ENCODE measurements around the gene LY6G5B.

Gene LY6G5B

GRCh38 chr6:31669676-31670075 is at the start of gene LY6G5B:
Gene LY6G5B, plus strand, starts transcription at chr6:31669976. Its CDS starts 975 bp downstream, at chr6:31670951.
- Histone ChIP-seq H3K27me3 (ENCODE audit: low read depth) (no peaks in the 10 kb centered on the region), H3K36me3 (replicated peaks) (peaks cover 72% of the 10 kb centered on the region), H3K4me3 (no peak within 1 kb of the TSS), H3K9me3 (no peaks in the 10 kb centered on the region), H3K4me1 (peaks cover 5% of the 10 kb centered on the region; the same call in 1 of the 2 replicates)
- in situ Hi-C loops (cut with MboI; ENCODE audit: low sequenced_read_pairs) = loop anchor here (10.0 kb wide), 1 partner anchor 295 kb away; no protein-coding TSS in a partner anchor
- no peak for DNase-seq (ENCODE audit: low spot score in 2 of 2)

DNA sequence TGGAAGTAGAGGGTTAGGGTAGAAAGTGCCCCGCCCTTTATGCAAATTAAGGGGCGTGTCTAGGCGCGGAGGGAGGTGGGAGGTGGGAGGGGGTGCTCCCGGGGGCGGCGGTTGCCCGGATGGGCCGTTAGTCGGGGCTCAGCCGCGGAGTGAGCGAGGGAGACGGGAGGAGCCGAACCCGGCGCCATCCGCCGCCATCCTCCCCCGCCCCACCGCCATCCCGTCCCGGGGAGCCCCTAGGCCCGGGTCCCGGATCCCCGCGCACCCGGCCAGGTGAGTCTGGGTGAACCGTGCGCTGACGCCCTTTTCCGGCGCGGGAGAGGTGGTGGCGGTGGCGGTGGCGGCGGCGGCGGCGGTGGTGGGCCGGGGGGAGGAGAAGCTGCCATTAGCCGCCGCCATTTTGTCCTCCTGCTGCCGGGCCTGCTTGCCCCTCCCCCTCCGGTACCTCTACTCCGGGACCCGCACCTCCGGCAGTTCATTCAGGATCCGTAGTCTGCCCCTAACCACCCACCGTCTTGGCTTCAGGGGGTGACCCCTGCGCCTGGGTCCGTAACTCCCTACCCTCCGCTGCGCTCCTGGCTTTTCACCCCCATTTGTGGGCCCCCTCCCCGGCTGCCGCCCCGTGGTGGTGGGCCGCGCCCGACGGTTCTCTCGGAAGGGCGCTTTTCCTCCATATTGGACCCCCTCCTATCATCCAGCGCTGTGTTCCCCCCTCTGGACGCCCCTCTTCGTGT is 49.0 kb upstream of the LY6G5B start, which contains the start of gene PRRC2A:
PRRC2A (plus strand) TSS at position 130 of the 734 bp plus-strand sequence. CDS start 2,075 bp downstream, outside the sequence.
- Histone ChIP-seq H3K27me3 (ENCODE audit: low read depth) (no peaks in the 10 kb centered on the region), H3K9me3 (no peaks in the 10 kb centered on the region), H3K4me3 (peak within 1 kb of the TSS; percentile 97), H3K36me3 (replicated peaks) (peaks cover 41% of the 10 kb centered on the region), H3K4me1 (peaks cover 12% of the 10 kb centered on the region)
- DNase-seq (ENCODE audit: low spot score in 2 of 2) = peak; percentile 83 to 98
- in situ Hi-C loops (cut with MboI; ENCODE audit: low sequenced_read_pairs) = no loop called here

GRCh38 chr6:31621320-31621939 is 48.3 kb upstream of the LY6G5B start:
- in situ Hi-C loops (cut with MboI; ENCODE audit: low sequenced_read_pairs) = no loop called here
- H3K36me3 ChIP-seq (replicated peaks) = peaks cover 47% of the 10 kb centered on the region
- H3K4me1 ChIP-seq = peaks cover 12% of the 10 kb centered on the region
- no peak for DNase-seq (ENCODE audit: low spot score in 2 of 2)
- no peaks in the 10 kb centered on the region for H3K9me3 ChIP-seq
- H3K4me3 ChIP-seq = peak overlapping the region; percentile 97
- H3K27me3 ChIP-seq (ENCODE audit: low read depth) = no peaks in the 10 kb centered on the region

GRCh38 chr6:31621991-31622390 is 47.8 kb upstream of the LY6G5B start:
- H3K27me3 ChIP-seq (ENCODE audit: low read depth) = no peaks in the 10 kb centered on the region
- peaks cover 12% of the 10 kb centered on the region for H3K4me1 ChIP-seq
- DNase-seq (ENCODE audit: low spot score in 2 of 2) = peak; percentile 49 to 74
- H3K9me3 ChIP-seq = no peaks in the 10 kb centered on the region
- peak overlapping the region; percentile 97 for H3K4me3 ChIP-seq
- in situ Hi-C loops (cut with MboI; ENCODE audit: low sequenced_read_pairs) = no loop called here
- H3K36me3 ChIP-seq (replicated peaks) = peaks cover 53% of the 10 kb centered on the region

GRCh38 chr6:31622684-31623091 is 47.1 kb upstream of the LY6G5B start:
- in situ Hi-C loops (cut with MboI; ENCODE audit: low sequenced_read_pairs) = no loop called here
- DNase-seq (ENCODE audit: low spot score in 2 of 2) = no peak
- H3K36me3 ChIP-seq (replicated peaks) = peaks cover 60% of the 10 kb centered on the region
- H3K4me1 ChIP-seq = peaks cover 12% of the 10 kb centered on the region
- H3K27me3 ChIP-seq (ENCODE audit: low read depth) = no peaks in the 10 kb centered on the region
- H3K4me3 ChIP-seq = peak overlapping the region; percentile 97
- H3K9me3 ChIP-seq = no peaks in the 10 kb centered on the region

DNA sequence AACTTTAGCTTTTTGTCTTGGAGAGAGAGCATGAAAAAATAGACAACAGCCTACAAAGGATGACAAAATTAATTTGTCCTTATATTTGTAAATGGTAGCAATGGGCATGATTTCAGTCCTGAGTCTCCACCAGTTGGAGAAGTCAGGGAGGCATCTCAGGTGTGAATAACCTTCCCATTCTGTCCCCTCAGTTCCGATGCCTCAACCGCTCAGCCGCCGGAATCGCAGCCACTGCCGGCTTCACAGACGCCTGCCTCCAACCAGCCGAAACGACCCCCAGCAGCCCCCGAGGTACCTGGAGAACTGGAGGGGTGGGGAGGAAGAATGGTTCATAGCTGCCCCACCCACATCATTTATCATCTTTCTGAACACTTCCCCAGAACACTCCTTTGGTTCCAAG is 45.7 kb upstream of the LY6G5B start:
- H3K4me3 ChIP-seq = no peak overlapping the region
- H3K9me3 ChIP-seq = no peaks in the 10 kb centered on the region
- peaks cover 74% of the 10 kb centered on the region for H3K36me3 ChIP-seq (replicated peaks)
- peaks cover 12% of the 10 kb centered on the region for H3K4me1 ChIP-seq
- no peaks in the 10 kb centered on the region for H3K27me3 ChIP-seq (ENCODE audit: low read depth)
- no peak for DNase-seq (ENCODE audit: low spot score in 2 of 2)
- in situ Hi-C loops (cut with MboI; ENCODE audit: low sequenced_read_pairs) = no loop called here

DNA sequence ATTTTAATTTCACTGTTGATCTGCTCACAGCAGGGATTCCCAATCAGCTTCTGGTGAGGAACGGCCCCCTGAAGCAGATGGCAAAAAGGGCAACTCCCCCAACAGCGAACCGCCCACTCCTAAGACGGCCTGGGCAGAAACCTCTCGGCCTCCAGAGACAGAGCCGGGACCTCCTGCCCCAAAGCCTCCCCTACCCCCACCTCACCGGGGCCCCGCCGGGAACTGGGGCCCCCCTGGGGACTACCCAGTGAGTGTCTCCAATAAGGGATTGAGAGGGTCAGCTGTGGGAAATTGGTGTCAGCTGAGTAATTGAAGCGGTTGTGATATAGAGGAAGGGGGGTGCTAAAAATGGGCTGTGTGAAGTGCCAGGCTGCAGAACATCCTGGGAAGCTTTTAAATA is 42.8 kb upstream of the LY6G5B start:
- Histone ChIP-seq H3K4me1 (peaks cover 8% of the 10 kb centered on the region), H3K4me3 (no peak overlapping the region), H3K27me3 (ENCODE audit: low read depth) (no peaks in the 10 kb centered on the region), H3K9me3 (no peaks in the 10 kb centered on the region), H3K36me3 (replicated peaks) (peaks cover 99% of the 10 kb centered on the region)
- in situ Hi-C loops (cut with MboI; ENCODE audit: low sequenced_read_pairs) = loop anchor here (25.0 kb wide), 1 partner anchor 1040 kb away; no protein-coding TSS in a partner anchor
- no peak for DNase-seq (ENCODE audit: low spot score in 2 of 2)

GRCh38 chr6:31627690-31628287 is 42.0 kb upstream of the LY6G5B start:
- in situ Hi-C loops (cut with MboI; ENCODE audit: low sequenced_read_pairs) = loop anchor here (25.0 kb wide), 1 partner anchor 1040 kb away; no protein-coding TSS in a partner anchor
- peaks cover 99% of the 10 kb centered on the region for H3K36me3 ChIP-seq (replicated peaks)

DNA sequence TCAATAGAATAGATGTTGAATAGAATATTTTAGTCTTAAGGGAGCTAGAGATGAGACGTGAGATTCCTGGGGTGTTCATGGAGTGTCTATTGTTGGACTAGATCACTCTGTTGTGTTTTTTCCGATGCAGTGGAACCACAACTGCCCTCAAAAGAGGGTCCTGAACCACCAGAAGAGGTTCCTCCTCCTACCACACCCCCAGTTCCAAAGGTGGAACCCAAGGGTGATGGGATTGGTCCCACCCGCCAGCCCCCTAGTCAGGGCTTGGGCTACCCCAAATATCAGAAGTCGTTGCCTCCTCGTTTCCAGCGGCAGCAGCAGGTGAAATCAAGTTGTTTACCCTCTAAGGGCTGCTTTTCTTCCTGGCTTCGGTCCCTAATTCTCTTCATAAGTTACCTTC is 40.8 kb upstream of the LY6G5B start:
- Histone ChIP-seq H3K27me3 (ENCODE audit: low read depth) (no peaks in the 10 kb centered on the region), H3K36me3 (replicated peaks) (peaks cover 99% of the 10 kb centered on the region), H3K9me3 (no peaks in the 10 kb centered on the region), H3K4me3 (no peak overlapping the region), H3K4me1 (no peaks in the 10 kb centered on the region)
- DNase-seq (ENCODE audit: low spot score in 2 of 2) = no peak
- in situ Hi-C loops (cut with MboI; ENCODE audit: low sequenced_read_pairs) = loop anchor here (25.0 kb wide), 1 partner anchor 1042 kb away; no protein-coding TSS in a partner anchor

More at GRCh38 chr6:31627690-31628287, 42.0 kb upstream of the LY6G5B start:
- Histone ChIP-seq H3K9me3 (no peaks in the 10 kb centered on the region), H3K27me3 (ENCODE audit: low read depth) (no peaks in the 10 kb centered on the region), H3K4me3 (no peak overlapping the region), H3K4me1 (peaks cover 1% of the 10 kb centered on the region)
- DNase-seq (ENCODE audit: low spot score in 2 of 2) = no peak

GRCh38 chr6:31630177-31630934 is 39.4 kb upstream of the LY6G5B start:
- peaks cover 99% of the 10 kb centered on the region for H3K36me3 ChIP-seq (replicated peaks)
- in situ Hi-C loops (cut with MboI; ENCODE audit: low sequenced_read_pairs) = loop anchor here (25.0 kb wide), 1 partner anchor 1043 kb away; no protein-coding TSS in a partner anchor
- DNase-seq (ENCODE audit: low spot score in 2 of 2) = no peak
- H3K27me3 ChIP-seq (ENCODE audit: low read depth) = no peaks in the 10 kb centered on the region
- H3K4me1 ChIP-seq = no peaks in the 10 kb centered on the region
- H3K4me3 ChIP-seq = no peak overlapping the region
- H3K9me3 ChIP-seq = no peaks in the 10 kb centered on the region

DNA sequence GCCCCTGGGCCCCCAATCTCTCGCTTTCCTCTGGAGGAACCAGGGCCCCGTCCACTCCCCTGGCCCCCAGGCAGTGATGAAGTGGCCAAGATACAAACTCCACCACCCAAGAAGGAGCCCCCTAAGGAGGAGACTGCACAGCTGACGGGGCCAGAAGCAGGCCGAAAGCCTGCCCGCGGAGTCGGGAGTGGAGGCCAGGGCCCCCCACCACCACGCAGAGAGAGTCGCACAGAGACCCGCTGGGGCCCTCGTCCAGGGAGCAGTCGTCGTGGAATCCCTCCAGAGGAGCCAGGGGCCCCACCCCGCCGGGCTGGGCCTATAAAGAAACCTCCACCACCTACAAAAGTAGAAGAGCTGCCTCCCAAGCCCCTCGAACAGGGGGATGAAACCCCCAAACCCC is 38.6 kb upstream of the LY6G5B start:
- peaks cover 99% of the 10 kb centered on the region for H3K36me3 ChIP-seq (replicated peaks)
- no peak for DNase-seq (ENCODE audit: low spot score in 2 of 2)
- H3K27me3 ChIP-seq (ENCODE audit: low read depth) = no peaks in the 10 kb centered on the region
- H3K4me1 ChIP-seq = no peaks in the 10 kb centered on the region
- in situ Hi-C loops (cut with MboI; ENCODE audit: low sequenced_read_pairs) = loop anchor here (25.0 kb wide), 1 partner anchor 1044 kb away; no protein-coding TSS in a partner anchor
- no peaks in the 10 kb centered on the region for H3K9me3 ChIP-seq
- H3K4me3 ChIP-seq = no peak overlapping the region

- no peak overlapping the region for H3K4me3 ChIP-seq
- in situ Hi-C loops (cut with MboI; ENCODE audit: low sequenced_read_pairs) = loop anchor here (25.0 kb wide), 1 partner anchor 1044 kb away; no protein-coding TSS in a partner anchor
- H3K36me3 ChIP-seq (replicated peaks) = peaks cover 99% of the 10 kb centered on the region
- H3K27me3 ChIP-seq (ENCODE audit: low read depth) = no peaks in the 10 kb centered on the region
- DNase-seq (ENCODE audit: low spot score in 2 of 2) = no peak
- no peaks in the 10 kb centered on the region for H3K9me3 ChIP-seq
- no peaks in the 10 kb centered on the region for H3K4me1 ChIP-seq
Measured at GRCh38 chr6:31631681-31632278, 38.0 kb upstream of the LY6G5B start.
